HepG2 (cell line): ENCODE data around the gene PHF14. TPM values are rescaled to one million over a fixed set of nuclear protein-coding genes. Genes with fewer than 3 reads are reported as not detected.

ENCODE experiments used
- ARNT2 ChIP-seq: sonication (generic); formaldehyde crosslinking; IDR thresholded peaks from 2 replicates; pipeline ENCODE4 v1.8.0; 2022; ENCODE audit warnings: mild to moderate bottlenecking, low read depth, missing genetic modification reagents, moderate library complexity
- CREB3 ChIP-seq: sonication (generic); formaldehyde crosslinking; IDR thresholded peaks from 2 replicates; pipeline ENCODE4 v1.5.0; 2020; ENCODE audit warnings: missing genetic modification reagents
- GATAD2A ChIP-seq: IDR thresholded peaks from 2 replicates; pipeline ENCODE4 v1.6.1; 2016
- HMG20B ChIP-seq: conservative IDR thresholded peaks from 2 replicates; pipeline ENCODE4 v1.6.1; 2016; ENCODE audit warnings: missing genetic modification reagents, missing compliant biosample characterization
- JARID2 ChIP-seq: sonication (generic); formaldehyde crosslinking; IDR thresholded peaks from 2 replicates; pipeline ENCODE4 v1.8.1; 2023; ENCODE audit warnings: missing genetic modification reagents, inconsistent platforms; ENCODE audit not compliant: insufficient replicate concordance
- KDM1A ChIP-seq: IDR thresholded peaks from 2 replicates; pipeline ENCODE4 v1.6.1; 2016; ENCODE audit warnings: missing compliant biosample characterization
- MYC ChIP-seq: sonication (generic); formaldehyde crosslinking; IDR thresholded peaks from 2 replicates; pipeline ENCODE4 v1.9.0; 2021; ENCODE audit warnings: missing genetic modification reagents, borderline replicate concordance
- POLR2AphosphoS5 ChIP-seq: IDR thresholded peaks from 2 replicates; pipeline ENCODE4 v1.6.1; 2012; ENCODE audit warnings: low read depth, low read length
- PREB ChIP-seq: sonication (generic); formaldehyde crosslinking; IDR thresholded peaks from 2 replicates; pipeline ENCODE4 v1.4.0; 2020; ENCODE audit warnings: missing genetic modification reagents
- REST ChIP-seq, 2 experiments: IDR thresholded peaks; 2 replicates each; pipeline ENCODE4 v1.6.1; 2011 to 2012; ENCODE audit warnings: low read length in 2 of 2, borderline replicate concordance in 1 of 2, low read depth in 1 of 2, mild to moderate bottlenecking in 1 of 2, moderate library complexity in 1 of 2
- STAG1 ChIP-seq: sonication (generic); formaldehyde crosslinking; IDR thresholded peaks from 2 replicates; pipeline ENCODE4 v1.4.0; 2020; ENCODE audit warnings: missing genetic modification reagents
- THAP11 ChIP-seq: IDR thresholded peaks from 2 replicates; pipeline ENCODE4 v1.6.1; 2016; ENCODE audit warnings: missing biosample characterization, missing genetic modification reagents
- ZHX2 ChIP-seq, 2 experiments: sonication (generic) in 1 of 2; formaldehyde crosslinking in 1 of 2; IDR thresholded peaks; 2 replicates each; pipeline versions ENCODE4 v1.6.1 to v1.9.0; 2014 to 2022; ENCODE audit warnings: antibody characterized with exemption in 1 of 2, borderline replicate concordance in 1 of 2, inconsistent platforms in 1 of 2, low read depth in 1 of 2, missing genetic modification reagents in 1 of 2
- ZNF180 ChIP-seq: sonication (generic); formaldehyde crosslinking; IDR thresholded peaks from 2 replicates; pipeline ENCODE4 v1.4.0; 2020; ENCODE audit warnings: low read depth, missing genetic modification reagents, borderline replicate concordance
- ZNF335 ChIP-seq: sonication (generic); formaldehyde crosslinking; IDR thresholded peaks from 2 replicates; pipeline ENCODE4 v1.4.0; 2020; ENCODE audit warnings: missing genetic modification reagents
- polyA plus RNA-seq, 8 experiments: library from polyadenylated mRNA; depleted of rRNA in 3 of 8; stranded (reverse) in 7 of 8; unstranded in 1 of 8; fragments of >200 nt; fragmentation: Illumina TruSeq in 4 of 8; extraction: Trizol in 4 of 8; gene quantifications; 2 replicates each; pipeline versions ENCODE4 v1.2.1 to v1.2.3, GENCODE V29; 2011 to 2016; ENCODE audit warnings: low read depth in 4 of 8, missing spikeins in 1 of 8, mixed read lengths in 1 of 8; ENCODE audit not compliant: insufficient read depth in 1 of 8
- total RNA-seq, 5 experiments: library from RNA; depleted of rRNA; stranded (reverse); fragments of >200 nt; fragmentation: Illumina TruSeq; extraction: Trizol; gene quantifications; 2 replicates each; pipeline ENCODE4 v1.2.3, GENCODE V29; 2016; ENCODE audit warnings: low read depth in 1 of 5

The PHF14 gene
- total and polyA plus RNA-seq, 2 of the 13 experiments (the other 11 are each of a cell fraction or from before 2014, with no cell fraction given) = 18.9 to 68.7 TPM

GRCh38 chr7:10939911-10940703 lies 33.6 kb upstream of the PHF14 start (continued):
- TF ChIP-seq CREB3 (CRISPR knock-in tag) = peak; percentile 88
- TF ChIP-seq ZHX2 (IDR thresholded peaks at IDR 0.05; ENCODE audit: low read depth) = no peak
- 0 out of 2 replicates have a peak, but pooled peaks have one; percentile 78 for TF ChIP-seq ZHX2 (CRISPR knock-in tag; IDR thresholded peaks at IDR 0.05; ENCODE audit: borderline replicate concordance)
- no peak for TF ChIP-seq KDM1A (CRISPR knock-in tag)
- TF ChIP-seq HMG20B (CRISPR knock-in tag) = 0 out of 2 replicates have a peak, but pooled peaks have one; percentile 28
- peak; percentile 73 for TF ChIP-seq MYC (CRISPR knock-in tag)
- peak; percentile 96 for TF ChIP-seq POLR2AphosphoS5
- TF ChIP-seq GATAD2A (CRISPR knock-in tag) = peak; percentile 28; the same call in 1 of the 2 replicates
- peak; percentile 65 for TF ChIP-seq ARNT2 (CRISPR knock-in tag)
- peak; percentile 85; the same call in 1 of the 2 replicates for TF ChIP-seq THAP11 (CRISPR knock-in tag)
- peak; percentile 99 for TF ChIP-seq ZNF335 (CRISPR knock-in tag)
- no peak for TF ChIP-seq PREB (CRISPR knock-in tag)
- no peak for TF ChIP-seq JARID2 (CRISPR knock-in tag)
- TF ChIP-seq ZNF180 (CRISPR knock-in tag) = no peak
- peak in 1 of 2 experiments; percentile 66; a peak in 1 of 4 replicates for TF ChIP-seq REST (IDR thresholded peaks at IDR 0.05; ENCODE audit: borderline replicate concordance in 1 of 2, low read depth in 1 of 2, low read length in 2 of 2)
- TF ChIP-seq STAG1 = peak; percentile 33
